Measurements from ENCODE around the gene STPG4.

GRCh38 chr2:47080888-47081301 lies 74.2 kb downstream of the STPG4 start:
- TF ChIP-seq FOXM1 (IDR thresholded peaks at IDR 0.05; ENCODE audit: low read depth) (no peak), CHD2 (IDR thresholded peaks at IDR 0.05; ENCODE audit: low read length, partially characterized antibody) (no peak), FOXJ3 (CRISPR knock-in tag; IDR thresholded peaks at IDR 0.05) (no peak), EP300 (IDR thresholded peaks at IDR 0.05; ENCODE audit: borderline replicate concordance in 1 of 2, low read depth in 1 of 2, low read length in 1 of 2) (no peak), POLR2AphosphoS5 (IDR thresholded peaks at IDR 0.05; ENCODE audit: low read depth, low read length) (no peak), SIN3A (IDR thresholded peaks at IDR 0.05; ENCODE audit: borderline replicate concordance, low read depth, low read length) (no peak), REST (IDR thresholded peaks at IDR 0.05; ENCODE audit: low read depth, low read length) (no peak), SMC3 (IDR thresholded peaks at IDR 0.05; ENCODE audit: low read depth, low read length) (no peak), RFX5 (IDR thresholded peaks at IDR 0.05; ENCODE audit: low read length) (no peak)
- TF ChIP-seq, protein P1, sequence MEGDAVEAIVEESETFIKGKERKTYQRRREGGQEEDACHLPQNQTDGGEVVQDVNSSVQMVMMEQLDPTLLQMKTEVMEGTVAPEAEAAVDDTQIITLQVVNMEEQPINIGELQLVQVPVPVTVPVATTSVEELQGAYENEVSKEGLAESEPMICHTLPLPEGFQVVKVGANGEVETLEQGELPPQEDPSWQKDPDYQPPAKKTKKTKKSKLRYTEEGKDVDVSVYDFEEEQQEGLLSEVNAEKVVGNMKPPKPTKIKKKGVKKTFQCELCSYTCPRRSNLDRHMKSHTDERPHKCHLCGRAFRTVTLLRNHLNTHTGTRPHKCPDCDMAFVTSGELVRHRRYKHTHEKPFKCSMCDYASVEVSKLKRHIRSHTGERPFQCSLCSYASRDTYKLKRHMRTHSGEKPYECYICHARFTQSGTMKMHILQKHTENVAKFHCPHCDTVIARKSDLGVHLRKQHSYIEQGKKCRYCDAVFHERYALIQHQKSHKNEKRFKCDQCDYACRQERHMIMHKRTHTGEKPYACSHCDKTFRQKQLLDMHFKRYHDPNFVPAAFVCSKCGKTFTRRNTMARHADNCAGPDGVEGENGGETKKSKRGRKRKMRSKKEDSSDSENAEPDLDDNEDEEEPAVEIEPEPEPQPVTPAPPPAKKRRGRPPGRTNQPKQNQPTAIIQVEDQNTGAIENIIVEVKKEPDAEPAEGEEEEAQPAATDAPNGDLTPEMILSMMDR (IDR thresholded peaks at IDR 0.05) = no peak
- TF ChIP-seq, protein P2, sequence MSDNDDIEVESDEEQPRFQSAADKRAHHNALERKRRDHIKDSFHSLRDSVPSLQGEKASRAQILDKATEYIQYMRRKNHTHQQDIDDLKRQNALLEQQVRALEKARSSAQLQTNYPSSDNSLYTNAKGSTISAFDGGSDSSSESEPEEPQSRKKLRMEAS (IDR thresholded peaks at IDR 0.05; ENCODE audit: low read depth) = no peak

Measured in SK-N-SH (cell line).